ENCODE measurements around the gene TLR9.

The TLR9 gene

DNA sequence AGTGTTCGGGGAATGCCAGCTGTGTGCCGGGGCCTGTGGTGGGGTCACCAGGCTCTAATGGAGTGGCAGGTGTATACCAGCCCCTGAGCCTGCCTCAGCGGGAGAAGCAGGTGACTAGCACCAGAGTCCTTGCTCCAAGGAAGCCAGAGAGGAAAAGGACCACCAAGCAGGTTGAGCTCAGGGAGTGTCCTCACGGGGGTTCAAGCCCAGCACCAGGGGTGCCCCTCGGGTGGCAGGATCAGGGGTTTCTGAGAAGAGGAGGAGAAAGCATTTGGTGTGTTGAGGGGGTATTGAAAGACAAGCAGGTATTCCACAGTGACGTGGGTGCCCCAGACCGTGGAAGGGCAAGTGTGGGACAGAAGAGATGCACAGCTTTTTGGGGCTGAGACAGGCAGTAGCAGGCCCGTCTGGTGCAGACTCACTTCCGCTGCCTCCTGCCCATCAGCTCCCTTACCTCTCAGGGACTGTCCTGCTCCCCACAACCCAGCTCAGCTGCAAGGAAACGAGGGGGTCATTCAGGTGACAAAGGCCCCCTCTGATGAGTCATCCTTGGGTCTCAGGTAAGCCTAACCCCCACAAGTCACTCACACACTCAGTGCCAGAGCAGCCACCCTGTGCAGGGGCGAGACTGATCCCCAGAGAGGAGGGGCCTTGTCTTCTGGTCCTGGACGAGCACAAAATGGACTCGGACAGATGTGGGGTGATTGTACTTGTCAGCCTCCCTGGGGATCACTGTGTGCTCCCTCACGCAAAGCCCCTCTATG is 49.8 kb downstream of the TLR9 start:
- H3K4me3 ChIP-seq (ENCODE audit: low read depth, low read length) = no peak overlapping the region

DNA sequence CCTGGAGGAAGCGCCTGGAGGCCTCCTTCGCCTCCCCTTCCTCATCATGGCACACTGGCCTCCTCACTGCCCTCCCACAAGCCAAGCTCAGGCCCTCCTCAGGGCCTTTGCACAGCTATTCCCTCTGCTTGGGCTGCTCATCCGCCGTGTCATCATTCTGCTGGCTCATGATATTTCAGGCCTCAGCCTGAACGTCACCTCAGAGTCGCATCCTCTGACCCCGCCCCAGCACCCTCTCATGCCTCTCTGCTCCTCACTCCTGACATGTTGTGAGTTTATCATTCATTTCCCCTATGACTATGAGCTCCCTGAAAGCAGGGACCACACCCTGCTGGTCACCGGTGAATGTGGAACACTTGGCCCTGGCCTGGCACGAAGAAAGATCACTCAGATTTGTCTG is 50.5 kb downstream of the TLR9 start:
- H3K4me3 ChIP-seq (ENCODE audit: low read depth, low read length) = no peak overlapping the region

DNA sequence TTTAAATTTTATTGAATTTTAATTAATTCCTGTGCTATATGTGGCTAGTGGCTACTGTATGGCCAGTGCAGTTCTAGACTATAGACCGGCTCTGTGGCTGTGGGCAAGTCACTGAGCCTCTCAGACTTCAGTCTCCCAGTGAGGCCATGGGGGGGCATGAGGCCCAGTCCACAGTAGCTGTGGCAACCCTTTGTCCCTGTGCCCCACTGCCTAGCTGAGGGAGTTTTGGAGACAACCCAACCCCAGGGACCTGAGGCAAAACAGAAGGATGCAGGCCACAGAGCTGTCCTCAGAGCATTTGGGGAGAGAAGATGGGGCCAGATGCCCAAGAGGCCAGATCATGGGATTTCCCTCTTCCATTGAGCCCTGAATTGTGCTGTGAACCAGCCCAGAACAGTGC is 52.3 kb downstream of the TLR9 start:
- no peak overlapping the region for H3K4me3 ChIP-seq (ENCODE audit: low read depth, low read length)

DNA sequence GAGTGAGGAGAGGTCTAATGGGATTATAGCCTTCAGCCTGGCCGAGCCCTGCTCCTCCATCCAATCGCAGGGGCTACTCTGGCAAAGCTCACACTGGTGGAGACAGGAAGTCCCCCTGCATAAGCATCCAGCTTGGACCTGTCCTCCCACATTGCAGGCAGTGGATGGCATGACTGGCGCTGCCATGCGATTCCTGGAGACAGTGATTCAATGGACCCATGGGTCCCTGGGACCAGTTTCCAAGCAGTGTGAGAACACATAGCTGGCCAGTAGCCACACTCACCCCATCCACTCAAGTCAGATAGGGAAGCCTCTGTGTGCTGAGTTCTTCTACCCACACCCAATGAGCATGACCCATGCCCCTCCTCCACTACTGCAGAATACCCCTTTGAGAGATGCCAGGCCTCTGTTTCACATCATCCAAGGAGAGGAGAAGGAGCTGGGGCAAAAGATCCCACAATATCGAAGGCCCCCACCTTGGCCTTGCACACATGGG is 53.1 kb downstream of the TLR9 start:
- no peak overlapping the region for H3K4me3 ChIP-seq (ENCODE audit: low read depth, low read length)

DNA sequence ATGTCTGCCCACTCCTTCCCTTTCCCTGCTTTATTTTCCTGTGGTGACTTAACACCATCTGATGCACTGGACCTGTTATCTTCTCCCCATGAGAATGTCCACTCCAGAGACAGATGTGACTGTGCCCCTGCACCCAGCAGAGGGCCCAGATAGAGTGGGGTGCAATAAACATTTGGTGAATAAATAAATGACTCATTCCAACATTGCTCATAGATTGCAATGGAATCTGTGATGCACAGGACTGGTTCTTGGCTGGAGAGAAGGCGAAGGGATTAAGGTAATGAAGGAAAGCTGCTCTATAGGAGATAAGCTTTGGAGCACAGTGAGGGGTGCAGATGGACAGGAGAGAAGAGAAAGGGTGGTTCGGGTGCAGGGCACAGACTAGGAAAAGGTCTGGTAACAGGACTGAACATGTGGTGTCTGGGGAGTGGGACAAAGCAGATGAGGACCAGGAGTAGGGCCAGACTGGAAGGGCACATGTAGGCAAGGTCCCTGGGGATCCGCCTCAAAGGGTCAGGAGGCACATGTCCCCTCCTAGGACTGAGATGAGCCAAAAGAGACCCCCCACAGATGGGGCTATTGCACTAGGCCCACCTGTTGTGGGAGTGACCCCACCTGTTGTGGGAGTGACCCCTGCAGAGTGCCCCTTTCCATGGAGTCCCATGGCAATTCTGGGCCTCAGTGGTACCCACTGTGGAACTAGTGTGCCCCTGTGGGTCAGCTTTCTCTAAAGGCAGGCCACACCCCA is 53.8 kb downstream of the TLR9 start:
- no peak overlapping the region for H3K4me3 ChIP-seq (ENCODE audit: low read depth, low read length)
